Epithelial cell of proximal tubule (primary cell): ENCODE measurements around the gene FARS2. TPM values are rescaled to one million over a fixed set of nuclear protein-coding genes. Genes with fewer than 3 reads are reported as not detected.
"Not testable (repeated sequence)": the region's sequence is repeated elsewhere in the genome, so short reads cannot be mapped to it uniquely, and the experiment has no call there.

Experiments
- DNase-seq: peaks from one replicate; pipeline ENCODE4 v3.0.0-alpha.2; 2011; ENCODE audit warnings: low read depth
- H3K4me3 ChIP-seq: 2 replicates; pipeline ENCODE4 v1.5.1; 2011; ENCODE audit warnings: low read depth, mild to moderate bottlenecking, low read length
- total RNA-seq: library from RNA; depleted of rRNA; stranded (reverse); fragments of >200 nt; gene quantifications from 2 replicates; pipeline ENCODE4 v1.2.3, GENCODE V29; 2015
- TF ChIP-seq, protein P1 (sequence below): conservative IDR thresholded peaks from 2 replicates; pipeline ENCODE4 v1.5.1; 2012; ENCODE audit warnings: low read depth, mild to moderate bottlenecking, low read length

The FARS2 gene
- total RNA-seq, 1 donor from 2014 or later, result 7.7 TPM

- TF ChIP-seq, protein P1, sequence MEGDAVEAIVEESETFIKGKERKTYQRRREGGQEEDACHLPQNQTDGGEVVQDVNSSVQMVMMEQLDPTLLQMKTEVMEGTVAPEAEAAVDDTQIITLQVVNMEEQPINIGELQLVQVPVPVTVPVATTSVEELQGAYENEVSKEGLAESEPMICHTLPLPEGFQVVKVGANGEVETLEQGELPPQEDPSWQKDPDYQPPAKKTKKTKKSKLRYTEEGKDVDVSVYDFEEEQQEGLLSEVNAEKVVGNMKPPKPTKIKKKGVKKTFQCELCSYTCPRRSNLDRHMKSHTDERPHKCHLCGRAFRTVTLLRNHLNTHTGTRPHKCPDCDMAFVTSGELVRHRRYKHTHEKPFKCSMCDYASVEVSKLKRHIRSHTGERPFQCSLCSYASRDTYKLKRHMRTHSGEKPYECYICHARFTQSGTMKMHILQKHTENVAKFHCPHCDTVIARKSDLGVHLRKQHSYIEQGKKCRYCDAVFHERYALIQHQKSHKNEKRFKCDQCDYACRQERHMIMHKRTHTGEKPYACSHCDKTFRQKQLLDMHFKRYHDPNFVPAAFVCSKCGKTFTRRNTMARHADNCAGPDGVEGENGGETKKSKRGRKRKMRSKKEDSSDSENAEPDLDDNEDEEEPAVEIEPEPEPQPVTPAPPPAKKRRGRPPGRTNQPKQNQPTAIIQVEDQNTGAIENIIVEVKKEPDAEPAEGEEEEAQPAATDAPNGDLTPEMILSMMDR, result no peak
- DNase-seq, result no peak
- H3K4me3 ChIP-seq, result no peak overlapping the region
Measured at GRCh38 chr6:5679691-5680090, 418.4 kb downstream of the FARS2 start.

DNA sequence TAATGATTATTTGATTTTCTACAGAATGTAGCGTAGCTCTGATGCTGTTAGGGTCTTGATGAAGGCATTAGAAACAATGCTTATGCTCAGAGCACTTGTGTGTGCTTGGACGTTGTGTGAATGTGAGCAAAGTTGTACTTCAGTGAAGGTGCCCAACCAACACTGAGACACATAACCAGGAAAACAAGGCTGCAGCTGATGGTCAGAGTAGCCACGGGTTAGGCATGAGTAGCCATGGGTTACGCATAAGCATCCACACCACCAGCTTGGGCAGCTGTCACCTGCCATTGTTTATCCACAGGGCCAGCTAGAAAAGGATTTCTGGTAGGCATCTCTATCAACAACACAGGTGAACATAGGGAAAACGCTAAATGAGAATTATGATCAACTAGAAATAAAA is 418.8 kb downstream of the FARS2 start:
- TF ChIP-seq, protein P1, result no peak
- no peak overlapping the region for H3K4me3 ChIP-seq
- no peak for DNase-seq

DNA sequence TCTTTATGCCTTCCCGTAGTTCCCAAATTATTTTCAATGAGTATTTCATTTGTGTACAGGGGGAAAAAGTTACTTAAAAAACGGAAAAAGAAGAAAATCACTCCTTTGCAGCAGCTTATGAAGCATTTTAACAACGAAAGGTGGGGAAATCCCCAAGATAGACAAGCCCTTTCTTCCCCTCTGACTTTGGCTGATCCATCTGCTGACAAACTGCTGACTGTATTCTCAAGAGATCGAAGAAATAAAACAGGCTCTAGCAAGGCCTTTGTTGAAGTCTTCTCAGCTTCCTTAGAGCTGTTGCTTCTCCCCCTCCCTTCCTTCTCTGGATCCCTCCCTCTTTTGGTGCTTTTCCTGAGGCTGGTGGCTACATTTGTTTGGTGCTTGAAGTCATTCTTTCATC is 420.2 kb downstream of the FARS2 start:
- no peak for DNase-seq
- TF ChIP-seq, protein P1, result no peak
- H3K4me3 ChIP-seq, result no peak overlapping the region

- TF ChIP-seq, protein P1, result no peak
- DNase-seq, result no peak
- H3K4me3 ChIP-seq, result no peak overlapping the region
Measured at GRCh38 chr6:5682530-5682929, 421.2 kb downstream of the FARS2 start.

DNA sequence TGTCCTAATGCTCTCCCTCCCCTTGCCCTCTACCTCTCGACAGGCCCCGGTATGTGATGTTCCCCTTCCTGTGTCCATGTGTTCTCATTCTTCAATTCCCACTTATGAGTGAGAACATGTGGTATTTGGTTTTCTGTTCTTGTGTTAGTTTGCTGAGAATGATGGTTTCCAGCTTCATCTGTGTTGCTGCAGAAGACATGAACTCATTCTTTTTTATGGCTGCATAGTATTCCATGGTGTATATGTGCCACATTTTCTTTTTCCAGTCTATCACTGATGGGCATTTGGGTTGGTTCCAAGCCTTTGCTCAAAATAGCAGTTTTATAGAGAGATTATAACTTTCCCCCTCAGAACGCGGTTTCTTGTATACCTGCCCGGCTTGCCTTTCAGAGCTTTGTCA is 422.4 kb downstream of the FARS2 start:
- DNase-seq, result not testable (repeated sequence)

DNA sequence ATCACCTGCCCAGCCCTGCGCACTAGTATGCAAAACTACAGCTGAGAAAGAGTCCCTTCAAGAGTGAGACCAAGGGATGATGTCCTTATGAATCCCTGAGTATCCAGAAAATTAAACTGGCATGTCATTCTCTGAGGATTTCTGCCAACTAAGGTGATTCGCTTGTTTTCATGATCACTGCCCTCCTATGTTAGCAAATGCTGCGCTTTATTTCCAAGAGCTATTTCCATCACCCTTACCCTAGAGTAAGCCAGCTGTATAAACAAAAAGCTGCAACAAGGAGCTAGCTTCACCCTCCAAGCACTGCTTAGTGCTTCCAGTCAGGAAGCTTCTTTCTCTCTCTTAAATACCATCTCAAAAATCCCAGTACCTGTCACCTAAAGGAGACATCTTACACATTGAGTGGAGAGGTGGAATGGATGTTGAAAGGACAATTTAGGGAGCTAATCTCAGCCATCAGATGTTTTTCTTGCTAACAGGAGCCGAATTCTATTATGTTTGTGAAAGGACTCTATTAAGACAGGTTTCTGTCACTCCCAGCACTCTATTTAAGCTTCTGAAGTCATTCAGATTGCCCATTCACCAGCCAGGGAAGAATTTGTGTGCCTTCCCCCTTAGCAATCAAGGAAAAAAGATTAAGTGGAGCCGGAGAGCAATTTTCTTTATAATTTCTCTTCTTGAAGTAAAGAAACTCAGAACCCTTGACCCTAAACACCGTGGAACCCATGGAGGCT is 423.2 kb downstream of the FARS2 start:
- H3K4me3 ChIP-seq, result no peak overlapping the region
- TF ChIP-seq, protein P1, result no peak
- DNase-seq, result no peak

More for the DNA sequence above, 422.4 kb downstream of the FARS2 start:
- not testable (repeated sequence) for H3K4me3 ChIP-seq

DNA sequence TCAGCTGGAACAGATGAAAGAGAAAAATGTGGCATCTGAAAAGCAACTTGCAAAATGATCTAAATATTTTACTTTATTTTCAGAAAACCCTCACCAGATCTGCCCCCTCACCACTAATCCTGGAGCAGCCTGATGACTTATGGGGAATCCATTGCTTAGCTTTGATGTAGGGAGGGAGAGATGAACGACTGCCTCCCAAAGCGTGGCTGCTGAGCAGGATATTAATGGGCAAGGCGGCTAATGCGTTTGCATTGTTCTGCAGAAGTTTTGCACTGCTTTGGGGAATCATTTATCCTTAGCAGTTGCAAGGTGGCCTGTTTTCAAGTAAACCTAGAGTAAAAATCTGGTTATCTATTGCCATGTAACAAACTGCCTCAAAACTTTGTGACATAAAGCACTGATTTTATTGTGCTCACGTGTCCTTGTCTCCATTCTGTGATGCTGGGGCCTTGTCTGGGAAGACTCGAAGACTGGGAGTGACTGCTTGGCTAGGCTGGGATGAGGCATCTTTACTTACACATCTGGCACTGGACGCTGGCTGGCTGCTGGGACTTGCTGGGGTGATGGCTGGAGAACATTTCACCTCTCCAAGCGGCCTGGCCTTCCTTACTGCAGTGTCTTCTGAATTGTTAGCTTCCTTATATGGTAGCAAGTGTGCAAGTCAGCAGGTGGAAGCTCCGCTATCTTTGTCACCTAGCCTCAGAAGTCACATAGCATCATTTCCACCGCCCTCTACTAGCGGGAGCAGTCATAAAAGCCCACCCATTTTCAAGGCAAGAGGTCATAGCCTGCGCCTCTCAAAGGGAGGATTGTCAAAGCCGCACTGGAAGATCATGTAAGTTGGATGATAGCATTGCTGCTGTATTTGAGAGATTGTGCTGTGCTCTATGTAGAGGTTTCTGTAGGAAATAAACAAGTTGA is 432.2 kb downstream of the FARS2 start:
- no peak overlapping the region for H3K4me3 ChIP-seq
- TF ChIP-seq, protein P1, result no peak
- no peak for DNase-seq
